Osteoblast (primary cell): Measurements from ENCODE around the gene HACD2. TPM values are rescaled to one million over a fixed set of nuclear protein-coding genes. Genes with fewer than 3 reads are reported as not detected.
A peak's percentile ranks its signal among the peaks of the same experiment; 100 is the strongest.

Experiments used
- DNase-seq: peaks from one replicate; pipeline ENCODE4 v3.0.0; 2011; ENCODE audit warnings: low spot score, mixed read lengths; ENCODE audit not compliant: insufficient read length; ENCODE audit errors: missing footprints
- H2AFZ ChIP-seq: 2 replicates; pipeline ENCODE4 v1.6.0; 2011; ENCODE audit warnings: mild to moderate bottlenecking, low read length
- H3K27ac ChIP-seq: 2 replicates; pipeline ENCODE4 v1.5.1; 2011; ENCODE audit warnings: mild to moderate bottlenecking, low read depth, low read length, moderate library complexity
- H3K27me3 ChIP-seq: 2 replicates; pipeline ENCODE4 v1.6.0; 2012; ENCODE audit warnings: mild to moderate bottlenecking, control low read depth, inconsistent platforms, low read length, moderate library complexity; ENCODE audit not compliant: insufficient read depth
- H3K36me3 ChIP-seq: 2 replicates; pipeline ENCODE4 v1.5.1; 2011; ENCODE audit warnings: mild to moderate bottlenecking, low read length, control low read depth, moderate library complexity; ENCODE audit not compliant: insufficient read depth
- H3K4me1 ChIP-seq: 2 replicates; pipeline ENCODE4 v1.5.1; 2011; ENCODE audit warnings: mild to moderate bottlenecking, low read length, control low read depth, moderate library complexity; ENCODE audit not compliant: insufficient read depth
- H3K4me2 ChIP-seq: 2 replicates; pipeline ENCODE4 v1.6.0; 2011; ENCODE audit warnings: mild to moderate bottlenecking, low read length; ENCODE audit not compliant: insufficient read depth
- H3K4me3 ChIP-seq: fragments of 200-600 bp; sonication (generic); 3 replicates; pipeline ENCODE4 v1.5.1; 2012; ENCODE audit warnings: mild to moderate bottlenecking, low read length, inconsistent platforms; ENCODE audit not compliant: insufficient read depth
- H3K79me2 ChIP-seq: 2 replicates; pipeline ENCODE4 v1.6.0; 2012; ENCODE audit warnings: mild to moderate bottlenecking, low read length, control low read depth, inconsistent platforms; ENCODE audit not compliant: insufficient read depth
- H3K9me3 ChIP-seq: 2 replicates; pipeline ENCODE4 v1.5.1; 2011; ENCODE audit warnings: low read depth, low read length, control low read depth
- H4K20me1 ChIP-seq: 2 replicates; pipeline ENCODE4 v1.6.0; 2012; ENCODE audit warnings: mild to moderate bottlenecking, low read length, control low read depth; ENCODE audit not compliant: insufficient read depth
- CTCF ChIP-seq: IDR thresholded peaks from 2 replicates; pipeline ENCODE4 v1.5.1; 2011; ENCODE audit warnings: mild to moderate bottlenecking, low read depth, low read length, moderate library complexity; ENCODE audit errors: extremely low read depth
- total RNA-seq: library from RNA; depleted of rRNA; stranded (reverse); fragments of >200 nt; gene quantifications from 2 replicates; pipeline ENCODE4 v1.2.3, GENCODE V29; 2012

The HACD2 gene
- total RNA-seq, 1 donor: 27.5 TPM

- Histone ChIP-seq H3K4me1 (no peaks in the 10 kb centered on the region), H3K4me2 (no peak overlapping the region), H2AFZ (no peak overlapping the region), H3K4me3 (no peak overlapping the region), H3K79me2 (no peaks in the 10 kb centered on the region), H3K9me3 (no peaks in the 10 kb centered on the region), H3K27ac (no peak overlapping the region), H3K36me3 (no peaks in the 10 kb centered on the region), H3K27me3 (no peaks in the 10 kb centered on the region), H4K20me1 (peaks cover 3% of the 10 kb centered on the region)
- no peak for TF ChIP-seq CTCF
- DNase-seq: no peak
Measured at GRCh38 chr3:123562547-123562946, 22.3 kb downstream of the HACD2 start.

GRCh38 chr3:123561188-123561587 is 23.7 kb downstream of the HACD2 start:
- H3K27me3 ChIP-seq: no peaks in the 10 kb centered on the region
- no peaks in the 10 kb centered on the region for H3K9me3 ChIP-seq
- peaks cover 7% of the 10 kb centered on the region for H4K20me1 ChIP-seq
- no peak for DNase-seq
- no peak for TF ChIP-seq CTCF
- H3K4me1 ChIP-seq: no peaks in the 10 kb centered on the region
- H2AFZ ChIP-seq: no peak overlapping the region
- no peak overlapping the region for H3K4me3 ChIP-seq
- H3K79me2 ChIP-seq: no peaks in the 10 kb centered on the region
- no peak overlapping the region for H3K27ac ChIP-seq
- no peak overlapping the region for H3K4me2 ChIP-seq
- no peaks in the 10 kb centered on the region for H3K36me3 ChIP-seq

- Histone ChIP-seq H3K4me3 (no peak overlapping the region), H3K27ac (no peak overlapping the region), H2AFZ (no peak overlapping the region), H3K4me1 (no peaks in the 10 kb centered on the region), H3K36me3 (no peaks in the 10 kb centered on the region), H3K27me3 (no peaks in the 10 kb centered on the region), H3K9me3 (no peaks in the 10 kb centered on the region), H3K79me2 (no peaks in the 10 kb centered on the region), H3K4me2 (no peak overlapping the region), H4K20me1 (peaks cover 7% of the 10 kb centered on the region)
- peak; percentile 75 for TF ChIP-seq CTCF
- peak; percentile 21 for DNase-seq
Measured at GRCh38 chr3:123559040-123559861, 25.6 kb downstream of the HACD2 start.

- no peaks in the 10 kb centered on the region for H3K79me2 ChIP-seq
- no peaks in the 10 kb centered on the region for H3K4me1 ChIP-seq
- H3K4me3 ChIP-seq: no peak overlapping the region
- H2AFZ ChIP-seq: no peak overlapping the region
- H4K20me1 ChIP-seq: peaks cover 10% of the 10 kb centered on the region
- no peaks in the 10 kb centered on the region for H3K27me3 ChIP-seq
- no peak for TF ChIP-seq CTCF
- H3K27ac ChIP-seq: no peak overlapping the region
- no peak for DNase-seq
- H3K4me2 ChIP-seq: no peak overlapping the region
- H3K9me3 ChIP-seq: peaks cover 3% of the 10 kb centered on the region
- no peaks in the 10 kb centered on the region for H3K36me3 ChIP-seq
Measured at GRCh38 chr3:123553536-123553935, 31.3 kb downstream of the HACD2 start.
